HG02973 (cell line): ENCODE data around the gene MECR.

Source experiments
- ATAC-seq: cut with Tn5 transposase; IDR thresholded peaks from one replicate; pipeline ENCODE4 v1.9.1; 2021; ENCODE audit warnings: moderate library complexity; ENCODE audit not compliant: unreplicated experiment

Gene MECR

DNA sequence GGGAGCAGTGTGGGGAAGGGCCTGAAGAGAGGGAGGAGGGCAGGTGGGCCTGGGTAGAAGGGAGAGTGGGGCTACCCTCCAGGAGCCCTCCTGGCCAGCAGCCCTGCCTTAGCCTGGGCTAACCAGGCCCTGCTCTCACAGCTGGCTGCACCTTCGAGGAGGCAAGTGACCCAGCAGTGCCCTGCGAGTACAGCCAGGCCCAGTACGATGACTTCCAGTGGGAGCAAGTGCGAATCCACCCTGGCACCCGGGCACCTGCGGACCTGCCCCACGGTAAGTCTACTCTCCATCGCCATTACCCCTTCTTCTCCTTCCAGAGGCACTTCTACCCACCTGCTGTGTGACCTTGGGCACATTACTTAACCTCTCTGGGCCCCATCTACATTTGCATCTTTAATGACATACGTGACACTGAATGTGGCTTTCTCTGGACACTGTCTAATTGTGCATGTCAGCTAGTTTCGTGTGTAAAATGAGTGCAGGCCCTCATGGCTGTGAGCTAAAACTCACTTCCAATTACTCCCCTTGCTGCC, 24.5 kb upstream of the MECR start:
- ATAC-seq = no peak

DNA sequence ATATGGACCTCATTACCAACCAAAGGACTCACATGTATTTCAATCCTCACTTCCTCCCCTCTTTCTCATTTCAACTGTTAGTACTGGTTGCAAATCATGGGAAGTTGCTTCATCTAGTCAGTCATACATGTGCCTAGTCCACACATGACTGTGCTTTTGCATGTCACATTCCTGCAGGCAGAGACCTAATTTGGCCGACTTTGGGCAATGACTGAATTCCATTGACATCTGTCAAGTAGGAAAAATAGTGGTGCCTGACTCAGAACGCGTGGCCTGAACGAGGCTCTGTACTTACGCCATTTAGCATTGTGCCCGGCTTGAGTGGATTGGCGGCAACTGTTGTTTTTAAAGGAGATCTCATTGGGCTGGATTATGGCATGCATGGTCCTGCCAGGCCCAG, 23.6 kb upstream of the MECR start:
- no peak for ATAC-seq

DNA sequence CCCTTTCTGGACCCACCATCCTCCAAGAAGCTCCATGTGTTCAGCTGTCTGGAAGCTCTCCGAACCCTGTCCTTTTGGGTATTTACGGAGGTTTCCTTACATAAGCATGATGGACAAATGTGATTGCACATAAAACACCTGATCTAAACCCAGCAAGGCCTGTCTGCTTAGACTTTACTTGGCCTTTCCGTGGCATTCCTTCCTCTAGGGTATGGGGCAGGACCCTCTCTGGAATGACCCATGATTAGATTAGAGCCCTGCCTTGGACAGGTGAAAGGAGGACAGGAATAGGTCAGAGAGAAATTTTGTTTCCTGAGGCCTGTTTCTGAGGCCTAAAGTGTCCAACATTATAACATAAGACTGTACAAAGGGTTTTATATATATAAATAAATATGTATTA, 22.4 kb upstream of the MECR start:
- ATAC-seq = no peak

DNA sequence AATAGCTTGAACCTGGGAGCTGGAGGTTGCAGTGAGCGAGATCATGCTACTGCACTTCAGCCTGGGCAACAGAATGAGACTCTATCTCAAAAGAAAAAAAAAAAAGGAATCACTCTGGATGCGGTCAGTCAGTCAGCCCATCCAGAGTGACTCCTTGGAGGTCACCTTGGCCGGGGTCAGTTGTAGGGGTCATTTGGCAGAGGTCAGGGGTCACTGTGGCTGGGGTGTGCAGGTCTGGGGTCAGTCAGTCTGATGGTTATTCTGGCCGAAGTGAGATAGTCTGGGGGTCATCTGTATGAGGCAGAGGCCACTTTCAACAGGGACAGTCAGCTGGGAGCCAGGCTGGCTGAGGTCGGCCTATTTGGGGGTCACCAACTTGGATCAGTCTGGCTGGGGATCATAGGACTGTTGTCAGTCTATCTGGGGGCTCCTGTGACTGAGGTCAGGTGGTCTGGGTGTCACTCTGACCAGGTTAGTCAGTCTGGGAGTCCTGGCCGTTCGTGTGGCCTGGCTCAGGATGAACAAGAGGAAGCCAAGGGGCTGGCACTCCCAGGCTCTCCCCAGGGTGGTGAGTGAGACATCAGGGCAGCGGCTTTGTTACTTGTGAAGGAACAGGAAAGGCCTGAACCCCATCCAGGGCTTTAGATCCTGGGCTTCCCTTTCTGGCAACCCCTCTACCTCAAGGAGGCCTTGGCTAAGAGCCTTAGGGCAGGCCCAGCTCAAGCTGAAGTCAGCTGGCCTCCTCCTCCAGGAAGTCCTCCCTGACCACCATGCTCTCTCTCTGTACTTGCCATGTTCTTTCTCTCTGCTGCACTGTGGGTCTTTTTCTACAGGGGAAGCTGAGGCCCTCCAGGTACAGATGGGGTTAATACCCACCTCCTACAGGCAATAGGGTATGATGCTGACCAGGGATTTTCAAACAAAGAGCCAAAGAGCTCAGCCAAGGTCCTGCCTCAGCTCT, 20.7 kb upstream of the MECR start:
- ATAC-seq = no peak

DNA sequence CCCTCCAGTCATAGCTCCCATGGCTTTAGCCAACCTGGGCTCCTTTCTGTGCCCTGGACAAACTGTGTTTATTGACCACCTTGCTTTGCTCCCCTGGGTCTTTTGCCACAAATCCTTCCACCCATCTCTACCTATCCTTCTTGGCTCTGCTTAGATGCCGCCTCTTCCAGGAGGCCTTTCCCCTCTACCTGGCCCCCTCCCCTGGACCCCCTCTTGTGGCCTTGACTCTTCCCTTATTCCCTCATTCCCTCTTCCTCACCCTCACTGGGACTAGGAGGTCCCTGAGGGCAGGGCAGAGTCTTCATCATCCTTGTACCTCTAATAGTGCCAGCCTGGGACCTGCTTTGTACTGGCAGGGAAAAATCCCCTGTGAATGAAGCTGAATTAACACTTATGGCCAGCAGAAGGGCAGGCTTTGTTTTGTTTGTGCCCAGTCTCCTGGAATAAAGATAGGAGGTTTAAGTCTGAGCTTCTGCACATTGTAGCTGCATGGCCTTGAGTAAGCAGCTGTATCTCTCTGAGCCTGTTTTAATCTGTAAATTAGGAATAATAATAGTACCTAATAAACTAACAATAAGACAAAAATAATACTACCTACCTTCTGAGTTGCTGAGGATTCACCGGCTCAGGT, 19.3 kb upstream of the MECR start:
- ATAC-seq = no peak

DNA sequence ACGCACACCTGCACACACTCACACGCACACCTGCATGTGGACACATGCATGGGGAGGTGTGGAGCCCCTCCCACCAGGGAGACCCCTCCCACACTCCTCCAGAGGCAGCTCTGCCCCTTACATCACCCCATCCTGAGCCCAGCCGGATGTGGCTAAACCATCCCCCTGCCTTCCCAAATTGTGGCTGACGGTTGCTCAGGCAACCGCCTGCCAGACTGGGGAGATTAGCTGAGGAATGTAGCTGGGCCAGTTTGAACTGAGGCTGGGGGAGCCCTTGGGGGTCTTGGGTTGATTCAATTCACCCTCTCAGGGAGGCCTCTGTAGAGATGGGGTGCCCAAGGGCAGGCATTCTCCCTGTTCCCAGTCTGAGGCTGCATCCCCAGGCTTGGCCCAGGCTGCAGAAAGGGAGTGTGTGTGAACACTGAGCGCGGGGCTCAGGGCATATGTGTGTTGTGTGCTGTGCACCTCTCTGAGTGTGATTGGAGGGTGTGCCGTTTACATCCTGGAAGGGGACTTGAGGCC, 18.5 kb upstream of the MECR start:
- no peak for ATAC-seq

DNA sequence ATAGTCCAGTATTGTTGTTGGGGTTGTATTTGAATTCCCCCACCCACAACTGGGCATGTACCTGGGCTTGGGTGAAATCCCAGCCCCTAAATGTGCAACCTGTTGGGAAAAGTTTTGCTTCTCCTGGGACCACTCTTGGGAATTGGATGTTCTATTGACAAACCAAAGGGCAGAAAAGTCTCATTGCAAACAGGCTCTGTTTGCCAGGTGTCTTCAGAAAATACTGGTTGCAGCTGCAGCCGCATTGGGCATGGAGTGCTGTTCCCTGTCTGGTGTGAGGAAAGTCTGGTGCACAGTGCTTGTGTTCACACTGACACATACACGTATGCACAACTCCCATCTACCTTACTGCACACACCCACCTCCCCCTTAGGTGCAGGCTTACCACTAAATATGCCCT, 17.7 kb upstream of the MECR start:
- ATAC-seq = no peak

DNA sequence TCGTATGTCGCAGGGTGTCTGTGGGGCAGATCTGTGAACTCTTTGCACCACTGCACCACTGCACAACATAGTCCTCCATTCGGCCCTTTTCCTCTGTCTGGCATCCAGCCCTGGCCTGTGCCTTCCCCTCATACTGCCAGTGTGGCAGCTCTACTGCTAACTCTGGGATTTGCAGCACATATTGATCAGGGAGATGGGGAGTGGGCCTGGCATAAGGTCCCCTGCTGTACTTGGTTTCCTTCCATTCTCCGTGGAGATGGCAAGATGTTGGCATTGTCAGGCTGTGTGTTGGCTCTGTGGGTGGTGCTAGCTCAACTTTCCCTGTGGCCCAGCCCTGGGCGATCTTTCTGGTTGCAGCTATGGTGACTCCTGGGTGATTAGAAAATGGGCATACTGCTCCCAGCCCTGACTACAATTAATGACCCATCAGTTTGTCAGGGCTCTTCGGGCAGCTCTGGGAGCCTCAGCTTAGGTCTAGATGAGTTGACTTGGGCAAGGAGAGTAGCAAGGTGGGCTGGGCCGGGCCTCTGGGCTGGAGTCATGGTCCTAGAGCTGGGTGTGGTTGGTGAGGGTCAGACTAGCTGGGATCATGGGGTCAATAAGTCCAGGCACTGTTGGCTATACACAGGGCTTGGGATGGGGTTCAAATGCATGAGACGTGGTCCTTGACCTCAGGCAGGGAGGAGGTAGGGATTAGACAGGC, 17.0 kb upstream of the MECR start:
- ATAC-seq = no peak

DNA sequence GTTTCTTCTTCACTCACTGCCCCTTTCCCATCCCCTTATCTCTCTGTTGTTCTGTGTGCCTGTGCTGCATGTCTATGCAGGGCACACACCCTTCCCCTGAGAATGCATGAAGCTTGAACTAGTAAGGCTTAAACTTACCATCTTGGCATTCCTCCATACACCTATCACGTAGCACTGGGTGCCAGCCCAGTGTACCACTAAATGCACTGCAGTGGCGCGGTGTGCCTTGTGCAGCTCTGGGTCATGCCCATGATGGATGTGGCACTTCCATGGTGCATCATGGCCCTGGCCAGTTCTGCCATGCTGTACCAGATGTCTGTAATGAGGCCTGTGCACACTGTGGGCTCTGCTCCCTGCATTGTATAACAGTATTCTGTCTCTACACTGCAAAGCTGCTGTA, 16.3 kb upstream of the MECR start:
- ATAC-seq = no peak

DNA sequence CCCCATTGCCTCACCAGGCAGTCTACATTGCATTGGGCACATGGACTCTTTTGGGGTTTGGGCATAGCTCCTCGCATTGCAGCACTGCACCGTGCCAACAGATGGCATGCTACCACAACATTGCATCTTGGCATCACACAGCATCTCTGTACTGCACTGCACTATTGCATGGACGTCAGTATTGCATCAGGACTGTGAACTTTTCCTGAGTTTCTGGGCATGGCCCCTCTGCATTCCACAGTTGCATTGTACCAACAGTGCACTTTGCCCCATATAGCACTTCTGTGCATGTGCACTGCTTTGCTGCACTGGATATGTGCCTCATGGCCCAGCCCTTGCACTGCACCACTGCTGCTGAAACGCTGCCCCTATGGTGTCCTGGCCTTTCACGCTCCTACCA, 15.1 kb upstream of the MECR start:
- no peak for ATAC-seq

DNA sequence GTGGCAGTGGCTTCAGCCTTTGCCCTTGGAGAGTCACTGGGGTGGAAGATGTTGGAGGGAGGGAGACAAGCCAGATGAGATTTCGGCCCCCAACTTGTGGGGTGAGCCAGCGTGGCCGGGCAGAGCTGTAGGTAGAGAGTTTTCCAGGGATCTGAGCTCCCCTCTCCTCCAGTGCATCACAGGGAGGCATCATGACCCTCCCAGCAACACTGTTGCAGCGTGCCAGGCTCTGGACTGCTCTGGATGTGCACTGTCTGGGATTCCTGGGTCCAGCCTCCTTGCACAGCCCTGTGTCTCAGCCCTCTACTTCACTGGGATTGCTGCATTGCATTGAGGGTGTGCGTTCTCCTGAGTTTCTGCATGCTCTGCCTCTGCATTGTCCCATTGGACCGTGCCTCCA, 14.5 kb upstream of the MECR start:
- no peak for ATAC-seq

DNA sequence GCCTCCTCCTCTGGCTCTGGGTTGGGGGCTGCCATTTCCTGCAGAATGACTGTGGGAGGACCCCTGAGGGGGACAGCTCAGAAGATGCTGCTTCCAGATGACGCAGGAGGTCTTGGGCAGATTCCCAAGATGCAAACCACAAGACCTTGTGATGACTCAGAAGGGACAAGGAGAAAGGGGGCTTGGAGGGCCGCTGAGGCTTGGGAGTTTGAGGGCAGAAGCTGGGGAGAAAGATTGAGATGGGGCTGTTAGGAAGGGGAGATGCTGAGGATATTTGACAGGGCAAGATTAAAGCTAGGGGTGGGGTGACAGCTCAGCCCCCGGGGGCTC, 13.1 kb upstream of the MECR start:
- no peak for ATAC-seq

DNA sequence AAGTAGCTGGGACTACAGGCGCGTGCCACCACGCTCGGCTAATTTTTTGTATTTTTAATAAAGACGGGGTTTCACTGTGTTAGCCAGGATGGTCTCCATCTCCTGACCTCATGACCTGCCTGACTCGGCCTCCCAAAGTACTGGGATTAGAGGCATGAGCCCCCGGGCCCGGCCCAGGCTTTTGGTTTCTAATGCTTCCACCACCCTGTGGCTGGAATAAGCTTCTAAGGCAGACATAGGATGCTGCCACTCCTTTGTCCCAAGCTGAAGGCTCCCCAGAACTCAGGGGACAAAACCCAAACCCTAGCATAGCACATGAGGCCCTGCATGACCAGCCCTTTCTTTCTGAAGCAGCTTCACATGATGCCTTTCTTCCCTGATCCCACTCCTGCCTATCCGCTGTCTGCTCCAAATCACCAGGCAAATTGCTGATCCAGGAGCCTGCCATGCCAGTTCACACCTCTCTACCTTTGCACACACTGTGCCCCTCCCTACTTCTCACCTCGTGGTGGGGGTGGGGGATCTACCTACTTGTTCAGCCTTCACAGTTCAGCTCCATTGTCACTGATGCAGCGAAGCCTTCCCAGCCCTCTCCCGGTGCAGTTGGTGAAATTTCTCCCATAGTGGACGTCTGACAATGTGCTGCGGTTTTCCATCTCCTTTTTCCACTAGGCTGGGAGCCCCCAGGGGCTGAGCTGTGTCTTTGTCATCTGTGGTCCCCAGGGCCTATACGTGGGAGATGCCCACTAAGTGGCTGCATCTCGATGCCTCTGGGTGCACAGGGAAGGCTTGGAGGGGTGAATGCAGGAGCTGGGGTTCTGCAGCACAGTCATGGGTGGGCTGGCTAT, 12.5 kb upstream of the MECR start:
- ATAC-seq = no peak

DNA sequence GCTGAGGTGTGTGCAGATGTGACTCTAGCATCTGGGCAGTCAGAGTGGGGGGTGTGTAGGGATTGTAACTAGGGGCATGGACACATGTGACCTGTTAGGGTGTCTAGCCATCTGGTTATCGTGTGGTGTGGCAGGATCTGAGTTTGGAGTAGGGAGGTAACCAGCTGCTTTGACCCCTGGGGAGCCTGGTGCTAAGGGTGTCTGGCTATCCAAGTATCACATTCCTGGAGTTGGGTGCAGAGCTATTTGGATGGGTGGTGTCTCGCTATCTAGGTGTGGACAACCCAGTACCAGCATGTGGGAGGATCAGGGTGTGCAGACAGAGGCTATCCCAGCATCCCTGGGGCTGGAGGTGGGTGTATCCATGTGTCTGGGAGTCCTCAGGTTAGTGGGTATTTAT, 10.3 kb upstream of the MECR start:
- ATAC-seq = no peak

DNA sequence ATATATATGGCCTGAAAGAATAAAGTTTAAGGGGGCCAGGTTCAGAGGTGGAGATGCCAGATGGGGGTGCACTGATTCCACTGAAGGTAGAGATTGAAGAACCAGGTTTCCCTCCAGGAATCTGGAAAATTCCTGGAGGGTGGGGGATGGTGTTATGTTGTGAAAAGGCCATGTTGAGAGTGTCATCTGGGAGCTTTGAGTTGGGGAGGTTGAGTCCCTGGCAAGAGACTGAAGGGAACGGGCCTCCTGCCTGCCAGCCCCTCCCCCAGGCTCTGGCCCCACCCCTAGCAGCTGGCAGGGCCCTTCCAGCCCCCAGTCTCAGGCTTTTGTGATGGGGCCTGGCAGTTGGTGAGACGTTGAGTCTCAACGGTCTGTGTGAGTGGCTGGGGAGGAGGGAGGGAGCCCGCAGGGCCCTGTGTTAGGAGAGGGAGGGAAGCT, 9.7 kb upstream of the MECR start:
- no peak for ATAC-seq

DNA sequence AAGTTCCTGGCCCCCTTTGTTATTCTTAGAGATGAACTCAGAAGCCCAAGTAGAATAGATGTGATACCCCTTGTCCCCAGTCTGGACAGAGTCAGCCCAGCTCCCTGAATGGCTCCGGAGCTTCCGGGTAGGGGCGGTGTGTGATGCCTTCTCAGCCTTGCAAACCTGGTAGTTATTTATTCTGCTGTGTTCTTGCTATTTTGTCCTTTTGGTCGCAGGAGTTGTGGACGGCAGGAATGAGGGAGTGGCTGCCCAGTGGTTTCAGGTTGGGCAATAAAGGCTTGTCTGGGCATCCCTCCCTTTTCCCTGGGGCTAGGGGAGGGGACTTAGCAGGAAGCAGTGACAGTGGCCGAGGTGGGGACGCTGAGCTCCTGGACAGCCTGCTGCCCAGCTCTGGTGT, 8.4 kb upstream of the MECR start:
- ATAC-seq = no peak

DNA sequence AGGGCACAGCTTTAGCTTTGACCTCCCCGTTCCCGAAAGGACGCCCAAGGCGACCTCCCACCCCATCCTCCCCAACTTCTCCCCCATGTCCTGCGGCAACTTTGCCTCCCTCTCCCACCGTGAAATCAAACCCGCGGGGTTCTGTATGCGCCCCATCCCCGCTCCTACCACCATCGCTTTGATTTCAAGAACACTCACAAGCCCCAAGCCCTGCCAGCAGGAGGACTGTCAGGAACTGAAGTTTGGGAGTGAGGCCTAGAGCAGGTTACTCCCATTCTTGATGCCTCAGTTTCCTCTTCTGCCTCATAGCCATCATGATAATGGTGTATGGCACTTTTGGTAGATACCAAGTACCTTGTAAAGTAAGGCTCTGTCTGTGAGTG, 7.9 kb upstream of the MECR start:
- no peak for ATAC-seq

DNA sequence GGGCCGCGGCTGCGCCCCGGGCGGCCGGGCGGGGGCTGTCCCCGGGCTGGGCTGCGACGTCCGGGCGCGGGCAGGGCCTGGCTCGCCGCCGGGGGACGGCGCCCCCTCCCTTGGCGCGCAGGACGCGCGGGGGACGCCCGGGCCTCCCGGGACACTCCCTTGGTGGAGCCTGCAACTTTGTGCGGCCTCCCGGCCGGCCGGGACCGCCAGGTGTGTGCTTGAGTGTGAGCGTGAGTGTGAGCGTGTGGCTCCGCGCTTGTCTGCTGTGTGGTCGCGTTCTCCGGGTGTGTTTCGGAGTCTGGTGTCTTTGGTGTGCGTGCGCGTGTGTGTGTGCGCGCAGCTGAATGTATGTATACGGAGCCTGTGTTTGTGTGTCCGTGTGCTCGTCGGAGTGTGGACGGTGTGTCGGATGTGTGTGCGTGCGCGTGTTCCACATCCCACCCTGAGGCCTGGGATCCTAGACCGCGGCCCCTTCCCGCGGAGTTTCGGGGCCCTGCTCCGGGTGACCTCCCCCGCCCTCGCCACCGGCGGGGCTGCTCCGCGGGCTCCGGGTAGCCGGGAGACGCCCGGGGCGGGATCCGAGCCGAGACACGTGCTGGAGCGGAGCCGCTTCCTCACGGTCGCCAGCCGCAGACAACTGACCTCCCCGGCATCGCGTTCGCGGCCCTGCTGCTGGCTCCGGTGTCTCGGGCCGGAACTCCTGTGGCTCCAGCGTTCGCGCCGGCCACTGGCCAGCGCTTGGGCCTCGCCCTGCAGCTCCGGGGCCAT, 7.3 kb upstream of the MECR start:
- no peak for ATAC-seq

DNA sequence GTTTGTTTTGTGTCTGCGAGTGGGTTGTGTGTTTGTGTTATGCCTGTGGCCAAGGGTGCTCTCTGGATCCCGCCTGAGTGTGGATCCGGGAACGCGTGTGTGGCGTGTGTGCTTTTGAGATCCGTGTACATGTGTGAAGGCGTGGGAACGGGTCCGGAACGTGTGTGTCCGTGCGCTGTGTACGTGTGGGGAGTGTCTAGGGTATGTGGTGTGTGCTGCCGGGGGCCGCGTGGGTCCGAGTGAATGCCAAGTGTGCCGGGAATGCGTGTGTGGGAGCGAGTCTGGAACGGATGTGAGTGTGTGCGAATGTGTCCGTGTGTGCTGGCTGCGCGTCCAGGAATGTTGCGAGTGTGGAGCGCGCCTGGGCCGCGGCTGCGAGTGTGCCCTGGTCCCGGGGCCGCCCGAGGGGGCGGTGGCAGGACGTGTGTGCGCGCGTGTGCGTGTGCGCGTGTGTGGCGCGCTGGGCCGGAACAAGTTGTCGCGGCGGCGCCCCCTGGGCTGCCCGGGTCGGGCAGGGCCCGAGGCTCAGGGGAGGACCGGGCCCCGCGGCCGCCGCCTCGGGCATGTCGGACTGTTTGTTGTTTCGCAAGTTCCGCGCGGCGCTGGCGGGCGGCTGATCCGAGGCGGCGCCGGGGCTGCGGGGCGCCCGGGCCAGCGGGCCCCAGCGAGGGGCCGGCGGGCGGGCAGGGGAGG, 6.5 kb upstream of the MECR start:
- ATAC-seq = no peak
